Endothelial cell of umbilical vein (primary cell): Measurements from ENCODE around the gene MYLIP.

Experiments
- CTCF ChIP-seq, 2 donors: IDR thresholded peaks; 1 replicate in 1 of 2; 2 replicates in 1 of 2; pipeline ENCODE4 v1.5.1; 2011; ENCODE audit warnings: low read length in 2 of 2, mild to moderate bottlenecking in 2 of 2, moderate library complexity in 2 of 2, control low read depth in 1 of 2, inconsistent platforms in 1 of 2, low read depth in 1 of 2; ENCODE audit not compliant: insufficient read depth in 1 of 2; ENCODE audit errors: extremely low read depth in 1 of 2
- JUN ChIP-seq: IDR thresholded peaks from 2 replicates; pipeline ENCODE4 v1.6.1; 2011; ENCODE audit warnings: borderline replicate concordance, low read depth; ENCODE audit not compliant: insufficient read length, insufficient read depth
- MYC ChIP-seq: IDR thresholded peaks from one replicate; pipeline ENCODE4 v1.6.1; 2011; ENCODE audit warnings: mild to moderate bottlenecking, low read depth, low read length
- POLR2A ChIP-seq: IDR thresholded peaks from 2 replicates; pipeline ENCODE4 v1.6.1; 2012; ENCODE audit warnings: low read depth, mild to moderate bottlenecking, control low read depth, low read length
- POLR2AphosphoS5 ChIP-seq: IDR thresholded peaks from 2 replicates; pipeline ENCODE4 v1.6.1; 2012; ENCODE audit warnings: low read depth, mild to moderate bottlenecking, control low read depth, low read length, moderate library complexity; ENCODE audit not compliant: insufficient read depth

DNA sequence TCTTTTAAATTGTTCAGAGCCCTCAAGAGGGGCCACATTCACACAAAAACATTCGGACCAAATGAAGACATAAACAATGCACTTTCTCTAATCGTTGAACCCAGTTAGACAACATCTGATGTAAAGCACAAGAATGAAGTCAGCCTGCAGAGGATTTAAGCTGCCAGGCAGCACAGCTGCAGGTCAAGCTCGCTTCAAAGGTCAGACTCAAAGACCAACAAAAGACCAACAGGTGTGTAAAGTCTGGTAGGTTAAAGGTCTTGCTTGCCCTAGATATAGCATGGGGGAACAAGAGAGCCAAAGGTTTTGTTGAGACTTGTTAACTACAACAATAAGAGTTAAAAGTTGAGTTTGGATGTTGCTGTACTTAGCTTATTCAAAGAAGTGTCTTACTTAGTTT is 26.7 kb upstream of the MYLIP start:
- no peak for TF ChIP-seq MYC
- no peak for TF ChIP-seq CTCF (IDR thresholded peaks at IDR 0.05; ENCODE audit: extremely low read depth in 1 of 2, insufficient read depth in 1 of 2, low read depth in 1 of 2, low read length in 2 of 2)
- TF ChIP-seq POLR2A, result no peak
- TF ChIP-seq JUN, result no peak
- no peak for TF ChIP-seq POLR2AphosphoS5
